Right kidney (tissue), 9 donors: Measurements from ENCODE around the gene SLC25A42.
A peak's percentile ranks its signal among the peaks of the same experiment; 100 is the strongest.
"Not testable (repeated sequence)": the region's sequence is repeated elsewhere in the genome, so short reads cannot be mapped to it uniquely, and the experiment has no call there.

ENCODE experiments used
- DNase-seq: peaks from one replicate; pipeline ENCODE4 v3.0.0-alpha.2; 2016
- long read RNA-seq, 8 donors: transcript quantifications; one replicate each; lab custom pipeline, GENCODE V29; 2026

SLC25A42 gene
- long read RNA-seq, donor 1, partial matches to known transcripts = 0 of 2 reads
- long read RNA-seq, donor 1, other reads (novel, unspliced or antisense) = 0 of 2 reads
- long read RNA-seq, donor 2, partial matches to known transcripts = 0 of 1 reads
- long read RNA-seq, donor 2, other reads (novel, unspliced or antisense) = 0 of 1 reads
- long read RNA-seq, donor 3, partial matches to known transcripts = 7 of 7 reads
- long read RNA-seq, donor 3, other reads (novel, unspliced or antisense) = 0 of 7 reads
- long read RNA-seq, donor 4, partial matches to known transcripts = 5 of 5 reads
- long read RNA-seq, donor 4, other reads (novel, unspliced or antisense) = 0 of 5 reads
- long read RNA-seq, donor 5, partial matches to known transcripts = 34 of 37 reads
- long read RNA-seq, donor 5, other reads (novel, unspliced or antisense) = 0 of 37 reads
- long read RNA-seq, donor 6, partial matches to known transcripts = 8 of 23 reads
- long read RNA-seq, donor 6, other reads (novel, unspliced or antisense) = 13 of 23 reads
- long read RNA-seq, donor 7 = 0 reads
- long read RNA-seq, donor 8, partial matches to known transcripts = 38 of 45 reads
- long read RNA-seq, donor 8, other reads (novel, unspliced or antisense) = 7 of 45 reads

DNA sequence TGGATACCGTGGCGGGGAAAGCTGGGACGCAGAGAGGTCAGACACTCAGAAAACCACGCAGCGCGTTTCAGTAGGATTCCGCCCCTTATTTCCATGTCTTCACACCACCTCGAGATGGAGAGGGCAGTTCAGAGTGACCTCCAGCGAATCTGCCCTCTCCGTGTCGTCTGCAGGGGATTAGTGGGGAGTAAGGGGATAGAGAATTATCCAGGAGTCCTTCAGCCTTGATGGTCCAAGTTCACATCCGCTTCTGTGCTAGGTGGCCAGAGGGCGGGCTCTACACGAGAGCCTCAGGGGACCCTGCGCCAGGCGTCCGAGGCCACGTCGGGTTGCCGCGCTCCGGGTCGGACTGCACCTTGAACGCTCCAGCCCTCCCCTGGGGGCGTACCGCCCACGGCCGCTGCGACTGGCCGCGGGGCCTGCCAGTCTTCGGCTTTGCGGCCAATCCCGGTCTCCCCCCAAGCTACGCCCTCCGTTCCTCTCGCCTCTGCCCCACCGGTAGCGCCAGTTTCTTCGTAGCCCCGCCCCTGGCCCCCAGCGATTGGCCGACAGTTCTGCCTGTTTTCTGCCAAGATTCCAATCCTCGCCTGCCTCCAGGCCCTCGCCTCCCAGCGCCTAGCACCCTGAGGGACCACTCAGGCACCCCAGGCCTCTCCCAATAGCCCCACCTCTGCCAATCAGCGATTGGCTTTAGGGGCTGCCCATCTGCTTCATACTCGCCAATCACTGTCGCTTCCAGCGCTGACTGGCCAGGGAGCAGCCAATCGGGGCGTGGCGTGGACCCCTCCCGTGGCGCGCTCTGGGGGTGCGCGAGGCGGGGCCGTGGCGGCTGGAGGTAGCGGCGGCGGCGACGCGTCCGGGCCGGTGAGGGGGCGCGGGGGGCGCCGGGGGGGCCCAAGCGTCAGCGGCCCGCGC lies at the start of gene SLC25A42:
SLC25A42 (plus strand) TSS at position 812 of the 915 bp plus-strand sequence. CDS start 32,131 bp downstream, outside the sequence.
- peak; percentile 93 for DNase-seq

GRCh38 chr19:19021115-19021514 lies 42.7 kb upstream of the SLC25A42 start:
- no peak for DNase-seq

DNA sequence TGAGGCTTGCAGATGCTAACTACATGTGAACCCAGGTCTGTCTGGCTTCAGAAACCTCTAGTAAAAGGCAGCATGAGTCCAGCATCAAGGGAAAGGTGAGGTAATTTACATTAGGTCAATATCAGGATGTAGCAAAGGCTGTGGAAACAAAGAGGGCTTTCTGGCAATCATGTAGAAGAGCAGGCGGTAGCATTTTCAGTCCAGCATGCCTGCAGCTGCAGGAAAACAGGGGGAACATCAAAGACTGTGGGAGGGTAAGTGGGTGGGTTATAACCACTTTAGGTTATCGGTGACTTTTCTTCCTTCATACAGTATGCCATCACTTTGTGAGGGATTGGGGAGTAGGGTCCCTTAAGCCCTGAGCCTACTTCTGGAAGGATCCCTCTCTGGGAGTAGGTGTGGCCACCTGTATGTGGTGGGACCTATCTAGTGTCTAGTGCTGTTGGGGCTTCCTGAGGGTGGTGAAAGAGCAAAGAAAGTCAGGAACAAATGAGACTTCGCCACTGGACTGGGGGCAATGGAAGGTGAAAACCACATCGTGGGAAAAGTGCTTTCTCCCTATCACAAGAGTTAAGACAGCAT lies 41.3 kb upstream of the SLC25A42 start:
- no peak for DNase-seq

DNA sequence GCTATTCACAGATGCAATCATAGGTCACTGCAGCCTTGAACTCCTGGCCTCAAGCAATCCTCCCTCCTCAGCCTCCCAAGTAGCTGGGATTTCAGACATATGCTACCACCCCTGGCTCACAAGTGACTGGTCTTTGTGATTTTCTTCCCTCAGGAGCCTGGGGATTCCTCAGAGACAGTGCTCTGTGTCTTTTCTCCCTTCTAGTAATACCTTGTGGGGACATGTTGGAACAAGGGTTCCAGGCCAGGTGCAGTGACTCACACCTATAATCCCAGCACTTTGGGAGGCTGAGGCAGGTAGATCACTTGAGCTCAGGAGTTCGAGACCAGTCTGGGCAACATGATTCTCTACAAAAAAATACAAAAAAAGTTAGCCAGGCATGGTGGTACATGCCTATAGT lies 40.4 kb upstream of the SLC25A42 start:
- DNase-seq = not testable (repeated sequence)

DNA sequence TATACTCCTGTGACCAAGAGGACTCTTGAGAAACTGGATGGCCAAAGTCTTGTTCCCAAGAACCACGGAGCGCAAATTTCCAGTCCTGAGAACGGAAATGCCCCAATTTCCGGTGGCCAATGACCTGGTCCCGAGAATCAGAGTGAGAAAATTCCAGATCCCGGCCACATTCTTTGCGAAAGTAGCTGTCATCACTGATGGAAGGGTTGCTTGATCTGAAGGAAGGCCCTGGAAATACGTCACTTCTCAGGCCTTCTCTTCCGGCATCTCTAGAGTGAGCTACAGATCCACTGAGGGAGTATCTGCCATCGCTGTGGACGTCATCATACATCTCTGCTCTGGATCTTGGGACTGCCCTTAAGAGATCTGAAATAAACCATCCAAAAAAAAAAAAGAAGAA lies 37.9 kb upstream of the SLC25A42 start:
- no peak for DNase-seq

DNA sequence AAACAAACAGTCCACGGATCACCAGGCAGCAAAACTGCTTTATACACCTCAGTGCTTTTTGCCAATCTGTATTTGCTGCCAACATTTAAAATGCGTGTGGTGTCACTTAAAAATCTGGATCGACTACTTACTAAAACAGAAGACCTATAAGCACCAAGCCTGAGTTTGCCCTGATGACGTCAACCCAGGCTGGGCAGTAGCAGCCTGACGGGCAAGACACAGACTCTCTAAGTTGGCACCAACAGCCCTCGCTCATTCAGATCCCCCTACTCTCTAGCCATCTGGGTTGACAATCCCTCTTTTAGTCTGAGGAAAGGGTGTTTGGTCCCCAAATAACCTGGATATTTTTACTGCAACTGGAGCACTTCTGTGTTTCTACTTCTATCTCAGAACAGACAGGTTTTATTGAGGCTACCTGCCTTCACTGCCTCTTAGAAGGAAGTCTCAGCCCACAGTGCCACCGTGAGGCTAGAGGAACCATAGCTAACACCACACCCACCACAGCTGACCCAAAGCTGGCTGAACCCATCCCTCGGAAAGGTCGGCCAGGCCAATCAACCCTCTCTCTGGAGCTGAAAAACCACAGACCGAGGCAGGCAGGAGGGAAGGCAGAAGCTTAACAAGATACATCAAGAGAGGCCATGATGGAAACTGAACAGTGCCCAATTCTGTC lies 37.4 kb upstream of the SLC25A42 start:
- DNase-seq = no peak

DNA sequence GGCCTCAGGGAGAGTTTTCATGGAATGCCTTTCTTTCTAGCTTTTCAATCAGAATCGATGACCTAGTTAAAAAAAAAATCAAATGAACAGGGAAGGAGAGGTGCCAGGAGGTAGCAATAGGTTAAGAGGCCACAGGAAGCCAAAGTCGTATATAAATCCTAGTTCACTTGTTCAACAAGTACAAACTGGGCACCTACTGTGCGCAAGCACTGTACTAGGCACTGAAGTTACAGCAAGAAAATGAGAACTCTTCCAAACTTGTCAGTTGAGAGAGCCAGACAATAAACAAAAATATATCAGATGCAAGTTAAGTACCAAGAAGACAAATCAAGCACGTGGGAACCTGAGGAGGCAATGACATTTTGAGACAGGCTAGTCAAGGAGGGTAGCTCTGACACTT lies 36.6 kb upstream of the SLC25A42 start:
- DNase-seq = no peak

- DNase-seq = no peak
Observed at GRCh38 chr19:19028526-19028925, 35.3 kb upstream of the SLC25A42 start.

GRCh38 chr19:19031891-19032290 lies 31.9 kb upstream of the SLC25A42 start:
- DNase-seq = no peak

DNA sequence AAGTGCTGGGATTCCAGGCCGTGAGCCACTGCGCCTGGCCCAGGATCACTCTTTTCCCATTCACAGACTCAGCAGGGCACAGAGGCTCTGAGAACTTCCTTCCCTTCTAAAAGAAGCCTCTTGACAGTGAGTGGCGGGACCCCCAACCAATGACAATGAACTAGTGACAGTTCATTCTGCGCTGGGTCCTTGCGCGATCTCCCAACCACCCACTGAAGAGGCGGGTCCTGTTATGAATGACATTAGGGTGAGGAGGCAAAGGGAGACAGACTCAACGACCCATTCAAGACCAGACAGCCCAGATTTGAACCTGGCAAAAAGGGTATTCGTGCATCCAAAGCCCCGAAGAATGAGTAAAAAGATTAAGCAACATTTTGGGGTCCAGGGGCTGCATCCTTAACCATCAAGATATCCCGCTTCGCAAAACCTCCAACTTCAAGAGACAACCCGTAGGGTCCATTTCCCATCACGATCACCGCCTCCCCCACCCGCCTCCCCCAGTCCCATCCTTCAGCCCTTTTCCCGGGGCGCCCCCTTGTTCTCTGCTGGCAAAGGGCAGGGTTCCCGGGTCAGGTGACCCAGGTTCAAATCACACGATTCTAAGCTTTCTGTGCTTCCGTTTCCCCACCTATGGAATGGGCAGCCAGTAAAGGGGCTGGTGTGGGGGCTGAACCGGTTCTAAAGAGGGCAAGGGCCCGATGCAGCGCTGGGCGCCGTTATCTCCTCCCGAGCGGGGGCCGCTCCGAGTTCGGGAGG lies 31.2 kb upstream of the SLC25A42 start:
- peak; percentile 50 for DNase-seq

DNA sequence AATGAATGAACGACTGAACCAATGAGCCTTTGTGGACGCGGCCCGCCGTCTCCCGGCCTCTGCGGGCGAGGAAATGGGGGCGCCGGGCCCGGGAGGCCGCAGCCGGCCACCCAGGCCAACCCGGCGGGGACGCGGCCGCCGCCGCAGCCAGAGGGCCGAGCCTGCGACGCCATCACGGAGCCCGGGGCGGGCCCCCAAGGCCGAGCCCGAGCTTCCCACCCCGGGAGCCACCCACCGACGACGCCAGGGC lies 30.7 kb upstream of the SLC25A42 start:
- DNase-seq = peak; percentile 75

DNA sequence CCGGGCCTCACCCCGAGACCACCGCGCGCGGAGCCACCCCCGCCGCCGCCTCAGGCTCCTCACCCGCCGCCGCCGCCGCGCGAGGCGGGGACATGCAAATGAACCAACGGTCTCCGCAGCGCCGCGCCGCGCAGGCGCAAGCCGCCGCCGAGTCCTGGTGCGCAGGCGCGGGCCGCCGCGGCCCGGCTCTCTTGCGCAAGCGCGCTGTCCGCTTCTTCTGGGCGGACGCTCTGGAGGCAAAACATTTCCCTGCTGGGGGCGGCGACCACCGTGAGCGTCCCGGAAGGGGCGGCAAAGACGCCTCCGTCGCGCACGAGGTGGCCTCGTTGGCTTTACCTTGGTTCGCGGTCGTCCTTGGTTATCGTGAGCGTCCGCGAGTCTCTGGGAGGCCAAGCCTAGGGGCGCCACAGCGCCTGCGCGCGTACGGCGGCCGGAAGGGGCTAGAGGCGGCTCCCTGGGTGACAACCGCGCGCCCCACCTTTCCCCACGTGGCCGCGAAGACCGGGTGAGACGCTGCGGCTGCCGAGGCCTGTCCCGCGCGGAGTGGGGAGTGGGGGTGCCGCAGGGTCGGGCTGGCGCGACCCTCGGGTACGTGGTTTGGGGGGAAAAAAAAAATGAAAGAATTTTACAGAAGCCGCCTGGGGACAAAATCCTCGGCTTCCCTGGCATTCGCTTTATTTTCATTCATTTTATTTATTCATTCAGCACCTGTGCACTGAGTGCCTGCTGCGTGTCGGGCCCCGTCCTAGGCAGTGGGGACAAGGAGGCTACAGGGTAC lies 30.2 kb upstream of the SLC25A42 start, which contains the start of the genes ARMC6 and SUGP2:
ARMC6 (plus strand) TSS at position 178 of the 778 bp plus-strand sequence. CDS start 607 bp downstream, outside the sequence.
SUGP2 (minus strand) TSS at position 92 of the 778 bp plus-strand sequence. CDS start 2,446 bp downstream, outside the sequence.
- DNase-seq = peak; percentile 95

DNA sequence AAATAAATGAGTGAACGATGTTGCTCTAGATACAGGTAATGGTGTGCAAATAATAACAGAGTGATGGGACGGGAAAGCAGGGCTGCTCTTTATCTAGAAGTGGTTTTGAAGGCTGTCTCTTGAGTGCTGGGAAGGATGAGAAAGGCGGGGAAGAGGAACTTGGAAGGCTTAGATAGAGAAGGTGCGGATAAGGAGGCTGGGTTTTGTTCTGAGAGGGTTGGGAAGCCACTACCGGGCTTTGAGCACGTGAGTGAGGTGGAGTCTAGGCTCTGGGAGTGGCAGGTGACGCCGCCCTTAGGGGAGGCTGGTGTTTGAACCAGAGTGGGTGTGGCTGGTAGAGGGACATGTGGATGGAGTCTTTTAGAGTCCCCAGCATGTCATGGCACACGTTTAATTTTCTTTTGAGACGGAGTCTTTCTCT lies 29.6 kb upstream of the SLC25A42 start:
- DNase-seq = peak; percentile 19

GRCh38 chr19:19039901-19040300 lies 23.9 kb upstream of the SLC25A42 start:
- DNase-seq = no peak

- DNase-seq = no peak
Observed at GRCh38 chr19:19040417-19040816, 23.4 kb upstream of the SLC25A42 start.

- DNase-seq = no peak
Observed at GRCh38 chr19:19042732-19043280, 21.0 kb upstream of the SLC25A42 start.

DNA sequence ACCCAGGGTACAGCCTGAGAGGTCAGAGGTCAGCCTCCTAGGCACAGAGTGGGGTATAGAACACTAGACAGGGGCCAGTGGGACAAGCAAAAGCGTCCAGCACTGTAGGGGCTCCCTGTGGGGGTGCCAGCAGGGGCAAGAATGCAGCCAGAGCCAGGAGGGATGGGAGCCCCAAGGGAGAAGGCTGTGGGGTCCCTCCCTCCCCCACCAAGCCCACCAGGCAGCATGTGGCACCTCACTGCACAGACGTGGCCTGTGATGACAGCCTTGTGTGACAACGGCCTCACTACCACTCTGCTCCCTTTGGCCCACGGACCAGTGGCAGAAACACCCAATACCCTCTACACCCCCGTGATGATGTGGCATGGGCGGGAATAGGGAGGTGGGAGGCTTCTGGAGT lies 20.3 kb upstream of the SLC25A42 start:
- DNase-seq = no peak

GRCh38 chr19:19043881-19044280 lies 19.9 kb upstream of the SLC25A42 start:
- DNase-seq = no peak

- DNase-seq = no peak
Observed at GRCh38 chr19:19049406-19049805, 14.4 kb upstream of the SLC25A42 start.

GRCh38 chr19:19050104-19050503 lies 13.7 kb upstream of the SLC25A42 start:
- DNase-seq = no peak
